ENCODE measurements around the gene DEFB124. TPM values are rescaled to one million over a fixed set of nuclear protein-coding genes. Genes with fewer than 3 reads are reported as not detected.
"Not testable (repeated sequence)": the region's sequence is repeated elsewhere in the genome, so short reads cannot be mapped to it uniquely, and the experiment has no call there.

The DEFB124 gene
- total RNA-seq, 1 donor from 2014 or later = not detected

DNA sequence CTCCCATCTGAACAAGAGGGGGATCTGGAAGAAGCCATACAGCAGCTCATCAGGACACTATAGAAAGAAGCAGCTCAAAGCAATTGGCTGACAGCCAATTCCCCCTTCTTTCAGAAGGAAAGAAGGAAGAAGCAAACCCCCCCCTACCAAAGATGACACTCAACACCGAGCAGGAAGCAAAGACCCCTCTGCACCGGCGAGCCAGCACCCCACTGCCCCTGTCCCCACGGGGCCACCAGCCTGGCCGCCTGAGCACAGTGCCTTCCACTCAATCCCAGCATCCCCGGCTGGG is 1.3 kb upstream of the DEFB124 start:
- H3K4me1 Mint-ChIP-seq (ENCODE audit: low read depth) = peaks cover 14% of the 10 kb centered on the region
- H3K9me3 Mint-ChIP-seq = no peaks in the 10 kb centered on the region
- H3K4me3 Mint-ChIP-seq = no peak overlapping the region
- H3K27me3 Mint-ChIP-seq (ENCODE audit: insufficient read depth) = peaks cover 33% of the 10 kb centered on the region
- H3K36me3 Mint-ChIP-seq (ENCODE audit: low read depth) = peaks cover 2% of the 10 kb centered on the region
- intact Hi-C loops (cut with micrococcal nuclease) = no loop called here
- no peak overlapping the region for H3K27ac Mint-ChIP-seq
- no peak for DNase-seq (ENCODE audit: low spot score)

DNA sequence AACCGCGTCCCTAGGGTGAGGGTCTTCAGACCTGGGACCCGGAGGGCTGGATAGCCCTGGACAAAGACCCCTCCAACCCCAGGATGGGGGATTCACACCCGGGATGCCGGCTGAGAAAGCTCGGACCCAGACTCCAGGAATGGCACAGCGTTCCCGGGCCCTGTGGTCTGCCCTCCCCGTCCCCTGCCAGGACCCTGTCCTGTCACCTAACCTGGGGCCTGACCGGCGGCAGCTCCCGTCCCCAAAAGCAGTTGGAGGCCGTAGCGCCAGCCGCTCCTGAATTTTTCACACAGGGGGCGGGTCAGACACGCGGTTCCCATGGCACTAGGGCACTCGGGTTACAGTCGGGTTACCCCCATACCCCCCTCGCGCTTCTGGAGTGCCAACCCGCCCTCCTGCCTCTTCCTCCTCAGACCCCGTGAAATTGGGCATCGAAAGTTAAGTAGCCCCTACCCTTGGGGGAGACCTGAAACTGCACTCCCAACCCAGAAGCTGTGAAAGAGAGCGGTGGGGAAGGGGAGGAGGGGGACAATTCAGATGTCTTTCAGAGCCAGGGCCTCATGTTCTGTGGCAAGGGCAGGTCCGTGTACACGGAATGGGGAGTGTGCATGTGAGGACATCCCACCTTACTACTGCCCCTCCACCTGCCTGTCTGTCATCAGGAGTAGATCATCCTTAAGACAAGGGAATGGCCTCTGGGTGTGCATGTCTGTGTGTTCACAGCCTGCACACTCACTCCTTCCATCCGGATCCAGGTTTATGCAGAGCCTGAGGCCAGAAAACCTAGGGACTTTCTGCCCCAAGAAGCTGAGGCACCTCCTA is 756 bp upstream of the DEFB124 start:
- Mint-ChIP-seq H3K4me3 (no peak overlapping the region), H3K27ac (no peak overlapping the region), H3K9me3 (no peaks in the 10 kb centered on the region), H3K36me3 (ENCODE audit: low read depth) (peaks cover 2% of the 10 kb centered on the region), H3K4me1 (ENCODE audit: low read depth) (peaks cover 14% of the 10 kb centered on the region), H3K27me3 (ENCODE audit: insufficient read depth) (peaks cover 33% of the 10 kb centered on the region)
- DNase-seq (ENCODE audit: low spot score) = no peak
- intact Hi-C loops (cut with micrococcal nuclease) = no loop called here

DNA sequence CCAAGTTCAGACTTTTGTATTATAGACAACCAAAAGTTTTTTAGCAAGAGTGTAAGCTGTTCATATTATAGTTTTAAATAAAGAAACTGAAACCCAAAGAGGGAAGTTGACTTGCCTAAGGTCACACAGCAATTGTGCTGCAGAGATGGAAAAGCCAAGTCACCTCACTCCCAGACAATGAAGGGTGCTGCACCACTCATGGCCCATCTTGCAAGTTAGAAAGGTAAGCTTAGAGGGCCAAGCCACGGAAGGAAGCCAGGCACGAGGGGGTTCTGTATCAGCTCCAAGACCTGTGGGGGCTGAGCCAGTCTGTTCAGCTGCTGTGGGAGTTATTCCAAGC is 860 bp downstream of the DEFB124 start:
- H3K9me3 Mint-ChIP-seq = no peaks in the 10 kb centered on the region
- H3K4me1 Mint-ChIP-seq (ENCODE audit: low read depth) = peaks cover 14% of the 10 kb centered on the region
- H3K27me3 Mint-ChIP-seq (ENCODE audit: insufficient read depth) = peaks cover 33% of the 10 kb centered on the region
- no peak for DNase-seq (ENCODE audit: low spot score)
- H3K27ac Mint-ChIP-seq = no peak overlapping the region
- peaks cover 2% of the 10 kb centered on the region for H3K36me3 Mint-ChIP-seq (ENCODE audit: low read depth)
- intact Hi-C loops (cut with micrococcal nuclease) = no loop called here
- H3K4me3 Mint-ChIP-seq = no peak overlapping the region

DNA sequence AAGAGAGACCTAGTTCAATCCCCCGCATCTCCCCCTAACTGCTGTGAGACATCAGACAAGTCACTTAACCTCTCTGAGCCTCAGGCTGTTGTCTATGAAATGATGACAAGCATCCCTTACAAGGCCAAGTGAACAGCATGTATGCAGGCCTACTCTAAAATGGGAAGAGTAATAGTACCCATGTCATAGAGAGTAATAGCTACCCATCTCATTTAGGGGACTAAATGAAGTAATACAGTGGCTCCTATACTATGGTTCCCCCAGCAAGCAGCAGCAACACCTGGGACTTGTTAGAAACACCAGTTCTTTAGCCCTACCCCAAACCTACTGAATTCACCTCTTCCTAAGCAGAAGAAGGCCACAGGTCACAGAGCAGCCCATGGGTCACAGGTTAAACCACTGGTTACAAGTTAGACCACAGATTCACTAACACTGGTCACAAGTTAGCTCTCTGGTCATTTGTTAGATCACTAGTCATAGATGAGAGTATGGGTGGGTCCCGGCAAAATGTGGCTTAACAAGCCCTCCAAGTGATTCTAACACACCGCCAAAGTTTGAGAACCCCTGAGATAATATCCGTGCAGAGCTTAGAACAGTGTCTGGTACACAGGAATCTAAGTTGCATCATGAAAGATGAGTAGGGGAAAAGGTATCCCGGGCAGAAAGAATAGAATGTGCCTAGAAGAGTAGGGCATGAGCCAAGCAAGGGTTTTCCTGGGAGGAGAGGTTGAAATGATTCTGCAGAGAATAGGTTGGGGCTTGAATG is 1.4 kb downstream of the DEFB124 start:
- intact Hi-C loops (cut with micrococcal nuclease) = no loop called here
- no peak for DNase-seq (ENCODE audit: low spot score)
- H3K27ac Mint-ChIP-seq = no peak overlapping the region
- peaks cover 2% of the 10 kb centered on the region for H3K36me3 Mint-ChIP-seq (ENCODE audit: low read depth)
- no peaks in the 10 kb centered on the region for H3K9me3 Mint-ChIP-seq
- H3K27me3 Mint-ChIP-seq (ENCODE audit: insufficient read depth) = peaks cover 33% of the 10 kb centered on the region
- peaks cover 14% of the 10 kb centered on the region for H3K4me1 Mint-ChIP-seq (ENCODE audit: low read depth)
- H3K4me3 Mint-ChIP-seq = no peak overlapping the region

DNA sequence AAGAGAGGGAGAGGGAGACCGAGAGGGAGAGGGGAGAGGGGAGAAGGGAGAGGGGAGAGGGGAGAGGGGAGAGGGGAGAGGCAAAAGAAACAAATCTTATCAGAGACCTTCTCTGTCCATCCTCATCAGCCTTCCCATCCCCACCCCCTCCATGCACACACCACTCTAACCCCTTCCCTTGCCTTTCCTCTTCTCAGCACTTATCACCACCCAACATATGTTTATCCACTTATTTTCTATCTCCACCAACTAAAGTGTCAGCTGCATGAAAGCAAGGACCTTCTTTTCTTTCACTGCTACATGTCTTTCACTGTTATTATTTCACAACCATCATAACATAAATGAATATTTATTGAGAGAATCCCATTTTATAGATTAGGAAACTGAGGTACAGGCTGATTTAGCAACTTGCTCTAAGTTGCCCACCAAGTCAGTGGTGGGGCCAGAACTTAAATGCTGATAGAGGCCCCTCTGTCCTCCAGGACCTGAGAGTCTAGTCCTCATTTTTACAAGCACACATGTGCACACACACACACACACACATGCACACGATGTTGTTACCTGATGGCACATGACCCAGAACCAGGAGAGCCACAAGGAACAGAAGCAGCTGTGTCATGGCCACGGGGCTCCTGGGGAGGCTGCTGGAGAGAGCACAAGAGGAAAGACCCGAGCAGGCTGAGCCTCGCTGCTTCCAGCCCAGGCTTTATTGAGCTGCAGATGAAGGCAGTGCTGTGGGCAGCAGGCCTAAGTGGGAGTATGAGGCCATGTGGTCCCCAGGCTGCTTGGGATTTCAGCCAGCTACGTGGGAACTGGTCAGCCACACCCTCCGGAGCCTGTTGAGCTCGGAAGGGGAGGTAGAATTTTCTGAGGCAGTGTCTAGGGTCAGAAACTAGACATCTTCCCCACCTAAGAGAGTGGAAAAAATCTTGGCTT is 2.3 kb downstream of the DEFB124 start:
- Mint-ChIP-seq H3K9me3 (no peaks in the 10 kb centered on the region), H3K4me3 (no peak overlapping the region), H3K27me3 (ENCODE audit: insufficient read depth) (peaks cover 33% of the 10 kb centered on the region), H3K27ac (no peak overlapping the region), H3K36me3 (ENCODE audit: low read depth) (peaks cover 2% of the 10 kb centered on the region), H3K4me1 (ENCODE audit: low read depth) (peaks cover 14% of the 10 kb centered on the region)
- no peak for DNase-seq (ENCODE audit: low spot score)
- intact Hi-C loops (cut with micrococcal nuclease) = no loop called here

DNA sequence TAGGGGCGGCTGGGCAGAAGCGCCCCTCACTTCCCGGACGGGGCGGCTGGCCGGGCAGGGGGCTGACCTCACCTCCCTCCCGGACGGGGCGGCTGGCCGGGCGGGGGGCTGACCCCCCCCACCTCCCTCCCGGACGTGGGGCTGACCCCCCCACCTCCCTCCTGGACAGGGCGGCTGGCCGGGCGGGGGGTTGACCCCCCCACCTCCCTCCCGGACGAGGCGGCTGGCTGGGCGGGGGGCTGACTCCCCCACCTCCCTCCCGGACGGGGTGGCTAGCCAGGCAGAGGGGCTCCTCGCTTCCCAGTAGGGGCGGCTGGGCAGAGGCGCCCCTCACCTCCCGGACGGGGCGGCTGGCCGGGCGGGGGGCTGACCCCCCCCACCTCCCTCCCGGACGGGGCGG is 4.0 kb downstream of the DEFB124 start:
- H3K27ac Mint-ChIP-seq; H3K4me3 Mint-ChIP-seq; DNase-seq (ENCODE audit: low spot score); H3K36me3 Mint-ChIP-seq (ENCODE audit: low read depth); intact Hi-C loops (cut with micrococcal nuclease); H3K9me3 Mint-ChIP-seq: not testable (repeated sequence)
- Mint-ChIP-seq H3K4me1 (ENCODE audit: low read depth) (peaks cover 14% of the 10 kb centered on the region), H3K27me3 (ENCODE audit: insufficient read depth) (peaks cover 21% of the 10 kb centered on the region)

DNA sequence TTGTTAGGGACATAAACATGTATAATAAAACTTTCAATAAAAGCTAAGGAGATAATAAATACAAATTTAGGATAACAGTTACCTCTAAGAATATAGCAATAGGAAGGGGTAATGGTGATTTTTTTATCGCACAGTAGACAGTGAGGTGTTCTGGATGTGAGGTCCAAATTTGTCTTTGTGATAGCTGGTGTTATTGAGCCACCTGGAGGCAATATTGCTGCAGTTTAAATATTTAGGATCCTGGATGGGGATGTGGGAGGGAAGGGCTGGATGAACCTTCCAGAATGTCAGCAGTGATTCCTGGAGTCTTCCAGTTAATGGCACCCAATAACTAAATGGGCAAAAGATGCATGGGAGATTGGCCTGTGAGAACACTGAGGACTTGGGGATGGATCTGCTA is 20.6 kb downstream of the DEFB124 start:
- H3K9me3 Mint-ChIP-seq = no peaks in the 10 kb centered on the region
- no peak overlapping the region for H3K27ac Mint-ChIP-seq
- H3K36me3 Mint-ChIP-seq (ENCODE audit: low read depth) = no peaks in the 10 kb centered on the region
- H3K27me3 Mint-ChIP-seq (ENCODE audit: insufficient read depth) = peaks cover 7% of the 10 kb centered on the region
- no peak for DNase-seq (ENCODE audit: low spot score)
- H3K4me3 Mint-ChIP-seq = no peak overlapping the region
- no peaks in the 10 kb centered on the region for H3K4me1 Mint-ChIP-seq (ENCODE audit: low read depth)
- intact Hi-C loops (cut with micrococcal nuclease) = no loop called here

DNA sequence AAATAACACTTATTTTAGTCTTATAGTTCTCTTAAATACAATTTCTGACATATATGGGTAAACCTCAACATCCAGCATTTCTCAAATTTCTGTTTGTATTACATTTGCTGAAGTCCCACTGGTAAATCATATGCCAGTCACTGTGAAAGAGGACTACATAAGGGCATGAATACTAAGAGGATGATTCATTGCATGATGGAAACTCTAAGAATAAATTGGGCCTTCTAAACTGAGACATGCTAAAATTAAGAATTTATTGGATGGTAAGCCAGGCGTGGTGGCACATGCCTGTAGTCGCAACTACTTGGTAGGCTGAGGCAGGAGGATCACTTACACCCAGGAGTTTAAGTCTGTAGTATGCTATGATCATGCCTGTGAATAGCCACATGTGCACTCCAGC is 22.4 kb downstream of the DEFB124 start:
- no peak overlapping the region for H3K4me3 Mint-ChIP-seq
- no peaks in the 10 kb centered on the region for H3K4me1 Mint-ChIP-seq (ENCODE audit: low read depth)
- no peaks in the 10 kb centered on the region for H3K27me3 Mint-ChIP-seq (ENCODE audit: insufficient read depth)
- H3K36me3 Mint-ChIP-seq (ENCODE audit: low read depth) = no peaks in the 10 kb centered on the region
- intact Hi-C loops (cut with micrococcal nuclease) = no loop called here
- no peak overlapping the region for H3K27ac Mint-ChIP-seq
- H3K9me3 Mint-ChIP-seq = no peaks in the 10 kb centered on the region
- no peak for DNase-seq (ENCODE audit: low spot score)

DNA sequence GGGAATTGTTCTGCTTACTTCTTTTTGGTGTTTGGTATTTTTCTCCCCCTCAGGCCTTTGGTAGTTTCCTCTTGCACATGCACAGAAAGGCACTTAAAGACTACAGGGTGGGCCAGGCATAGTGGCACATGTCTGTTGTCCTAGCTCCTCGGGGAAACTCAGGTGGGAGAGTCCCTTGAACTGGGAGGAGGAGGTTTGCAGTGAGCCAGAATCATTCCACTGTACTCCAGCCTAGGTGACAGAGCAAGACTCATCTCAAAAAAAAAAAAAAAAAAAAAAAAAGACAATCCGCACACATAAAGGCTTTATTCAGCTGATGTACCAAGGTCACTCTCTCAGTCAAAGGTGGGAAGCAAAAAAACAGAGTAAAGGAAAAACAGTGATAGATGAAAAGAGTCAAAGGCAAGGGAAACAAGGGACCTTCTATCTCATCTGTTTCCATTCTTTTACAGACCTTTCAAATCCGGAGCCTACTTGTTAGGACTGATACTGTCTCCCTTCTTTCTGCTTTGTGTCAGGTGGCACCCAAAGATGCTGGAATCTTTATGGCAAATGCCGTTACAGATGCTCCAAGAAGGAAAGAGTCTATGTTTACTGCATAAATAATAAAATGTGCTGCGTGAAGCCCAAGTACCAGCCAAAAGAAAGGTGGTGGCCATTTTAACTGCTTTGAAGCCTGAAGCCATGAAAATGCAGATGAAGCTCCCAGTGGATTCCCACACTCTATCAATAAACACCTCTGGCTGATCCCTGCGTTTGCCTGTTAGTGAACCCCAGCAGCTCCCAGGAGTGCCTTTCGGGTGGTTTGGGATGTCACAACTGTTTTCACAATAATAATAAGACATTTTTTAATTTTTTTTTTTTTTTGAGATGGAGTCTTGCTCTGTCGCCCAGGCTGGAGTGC is 25.2 kb downstream of the DEFB124 start:
- intact Hi-C loops (cut with micrococcal nuclease) = no loop called here

DNA sequence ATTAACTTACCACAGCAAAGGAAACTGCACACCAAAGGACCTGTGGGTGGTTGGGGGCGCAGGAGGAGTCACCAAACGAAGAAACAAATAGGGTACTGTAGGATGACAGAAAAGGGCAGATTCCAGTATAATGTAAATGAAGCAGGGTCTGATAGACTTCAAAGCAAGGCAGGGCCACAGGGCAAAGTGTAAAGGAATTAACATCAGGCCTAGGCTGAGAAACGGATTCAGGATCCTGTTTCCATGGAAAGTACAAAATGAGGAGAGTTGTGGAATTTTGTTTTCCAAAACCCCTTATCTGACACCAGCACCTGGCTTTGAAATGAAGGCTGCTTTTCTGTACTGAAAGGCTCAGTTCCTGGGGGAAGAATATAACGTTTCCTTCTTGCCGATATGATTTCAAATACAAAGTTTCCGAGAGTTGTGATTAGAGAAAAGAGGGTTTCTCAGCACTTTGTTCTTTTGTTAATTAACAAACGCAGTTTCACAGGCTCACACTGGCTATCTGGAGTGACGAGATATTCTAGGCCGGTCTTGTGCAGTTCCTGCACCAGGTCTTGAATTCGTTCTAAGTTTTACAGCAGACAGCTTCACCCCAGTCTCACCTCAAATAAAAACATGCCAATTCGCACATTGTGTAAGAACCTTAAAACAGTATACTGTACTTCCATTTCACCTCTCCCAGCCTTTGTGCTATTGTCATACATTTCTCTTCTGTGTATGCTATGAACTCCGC is 28.7 kb downstream of the DEFB124 start:
- Mint-ChIP-seq H3K4me3 (no peak overlapping the region), H3K27me3 (ENCODE audit: insufficient read depth) (peaks cover 7% of the 10 kb centered on the region), H3K9me3 (no peaks in the 10 kb centered on the region), H3K4me1 (ENCODE audit: low read depth) (no peaks in the 10 kb centered on the region), H3K27ac (no peak overlapping the region), H3K36me3 (ENCODE audit: low read depth) (no peaks in the 10 kb centered on the region)
- intact Hi-C loops (cut with micrococcal nuclease) = no loop called here
- no peak for DNase-seq (ENCODE audit: low spot score)

More for the DNA sequence above, 25.2 kb downstream of the DEFB124 start:
- DNase-seq (ENCODE audit: low spot score) = no peak
- H3K27ac Mint-ChIP-seq = no peak overlapping the region
- peaks cover 4% of the 10 kb centered on the region for H3K27me3 Mint-ChIP-seq (ENCODE audit: insufficient read depth)
- no peaks in the 10 kb centered on the region for H3K9me3 Mint-ChIP-seq
- no peaks in the 10 kb centered on the region for H3K36me3 Mint-ChIP-seq (ENCODE audit: low read depth)
- no peak overlapping the region for H3K4me3 Mint-ChIP-seq
- H3K4me1 Mint-ChIP-seq (ENCODE audit: low read depth) = no peaks in the 10 kb centered on the region

DNA sequence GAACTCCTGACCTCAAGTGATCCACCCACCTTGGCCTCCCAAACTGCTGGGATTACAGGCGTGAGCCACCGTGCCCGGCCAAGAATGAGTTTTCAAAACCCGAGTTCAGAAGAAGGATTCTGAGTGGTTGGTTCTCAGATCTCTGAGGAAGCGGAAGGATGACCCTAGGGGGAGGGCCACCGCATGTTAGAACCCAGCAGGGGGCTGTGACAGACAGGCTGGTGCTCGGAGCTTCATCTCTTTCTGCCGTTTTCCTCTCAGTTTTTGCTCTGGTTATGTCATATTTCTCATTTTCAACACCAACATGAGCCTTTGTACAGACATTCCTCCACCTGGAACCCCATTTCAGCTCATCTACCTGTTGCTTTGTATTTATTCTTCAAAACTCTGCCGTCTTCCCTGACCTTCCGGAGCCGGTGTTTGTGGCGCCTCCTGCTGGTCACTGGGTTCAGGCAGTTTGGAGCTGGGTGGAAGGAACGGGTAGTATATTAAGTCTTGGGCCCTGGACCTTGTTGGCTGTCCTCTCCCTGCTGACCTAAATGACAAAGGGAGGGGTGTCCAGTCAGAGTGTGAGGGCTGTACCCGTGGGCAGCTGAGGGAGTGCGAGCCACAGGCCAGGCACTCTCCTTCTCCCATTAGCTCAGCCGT is 34.8 kb downstream of the DEFB124 start, which contains the start of gene DEFB123:
Gene DEFB123 (plus strand): TSS at position 621 of the 648 bp plus-strand sequence. CDS start 67 bp downstream, outside the sequence.
- H3K27me3 Mint-ChIP-seq (ENCODE audit: insufficient read depth) = peaks cover 8% of the 10 kb centered on the region
- intact Hi-C loops (cut with micrococcal nuclease) = no loop called here
- no peak within 1 kb of the TSS for H3K4me3 Mint-ChIP-seq
- H3K4me1 Mint-ChIP-seq (ENCODE audit: low read depth) = no peaks in the 10 kb centered on the region
- no peaks in the 10 kb centered on the region for H3K36me3 Mint-ChIP-seq (ENCODE audit: low read depth)
- H3K9me3 Mint-ChIP-seq = no peaks in the 10 kb centered on the region
- DNase-seq (ENCODE audit: low spot score) = no peak
- no peak within 1 kb of the TSS for H3K27ac Mint-ChIP-seq
